GM12873 (cell line): ENCODE data around the gene C2orf78.
A peak's percentile ranks its signal among the peaks of the same experiment; 100 is the strongest.

Source experiments
- CTCF ChIP-seq: IDR thresholded peaks from 2 replicates; pipeline ENCODE4 v1.5.1; 2012; ENCODE audit warnings: low read depth, mild to moderate bottlenecking, moderate library complexity, low read length, control low read depth; ENCODE audit not compliant: insufficient read depth; ENCODE audit errors: missing control alignments

Gene C2orf78

GRCh38 chr2:73842739-73843019, 58.7 kb downstream of the C2orf78 start:
- TF ChIP-seq CTCF = no peak

- no peak for TF ChIP-seq CTCF
Measured at GRCh38 chr2:73844087-73844486, 60.1 kb downstream of the C2orf78 start.

- no peak for TF ChIP-seq CTCF
Measured at GRCh38 chr2:73850009-73850408, 66.0 kb downstream of the C2orf78 start.

GRCh38 chr2:73851274-73851673, 67.3 kb downstream of the C2orf78 start:
- TF ChIP-seq CTCF = peak; percentile 44

GRCh38 chr2:73852020-73852419, 68.0 kb downstream of the C2orf78 start:
- TF ChIP-seq CTCF = no peak

GRCh38 chr2:73855526-73855925, 71.5 kb downstream of the C2orf78 start:
- TF ChIP-seq CTCF = no peak

- no peak for TF ChIP-seq CTCF
Measured at GRCh38 chr2:73856214-73856613, 72.2 kb downstream of the C2orf78 start.
